ENCODE data around the gene GGT7. TPM values are rescaled to one million over a fixed set of nuclear protein-coding genes. Genes with fewer than 3 reads are reported as not detected.

Gene GGT7
- total RNA-seq, 4 donors from 2014 or later, result 24.1 to 41.1 (median 37.6) TPM

GRCh38 chr20:34829191-34829590 is 43.5 kb downstream of the GGT7 start:
- DNase-seq, result no peak

GRCh38 chr20:34825530-34826362 is 46.9 kb downstream of the GGT7 start, which contains the start of gene NCOA6:
NCOA6 (minus strand) TSS chr20:34825651; CDS start chr20:34782355, 43,296 bp downstream.
- peak; percentile 84 to 85 for DNase-seq
- intact Hi-C loops (cut with DNase I), result no loop called here
- Histone ChIP-seq H3K9me3 (no peaks in the 10 kb centered on the region), H3K4me1 (peaks cover 0 to 19% of the 10 kb centered on the region in 2 donors), H3K27me3 (no peaks in the 10 kb centered on the region), H3K27ac (peak within 1 kb of the TSS; percentile 88 to 97 (median 91)), H3K36me3 (no peaks in the 10 kb centered on the region), H3K4me3 (replicated peaks in 1 of 3) (peak within 1 kb of the TSS; percentile 27 to 78 (median 38))
- TF ChIP-seq POLR2A (IDR thresholded peaks at IDR 0.05) (peak in 1 of 2 donors; percentile 68), CTCF (IDR thresholded peaks at IDR 0.05) (no peak)
- WGBS, 2 donors, result 18 to 29% methylated on average over 13 to 19 of the region's 52 CpGs

More at GRCh38 chr20:34829191-34829590, 43.5 kb downstream of the GGT7 start:
- intact Hi-C loops (cut with DNase I), result no loop called here
- no peaks in the 10 kb centered on the region for H3K9me3 ChIP-seq
- H3K36me3 ChIP-seq, result no peaks in the 10 kb centered on the region
- H3K27me3 ChIP-seq, result no peaks in the 10 kb centered on the region
- 73 to 84% methylated on average over 3 of the region's 3 CpGs for WGBS, 2 donors
- H3K27ac ChIP-seq, result no peak overlapping the region
- TF ChIP-seq POLR2A (IDR thresholded peaks at IDR 0.05), result no peak
- TF ChIP-seq CTCF (IDR thresholded peaks at IDR 0.05), result no peak
- H3K4me3 ChIP-seq (replicated peaks in 1 of 3), result no peak overlapping the region
- no peaks in the 10 kb centered on the region for H3K4me1 ChIP-seq

- Histone ChIP-seq H3K4me1 (peaks cover 0 to 19% of the 10 kb centered on the region in 2 donors), H3K27ac (peak overlapping the region; percentile 88 to 97 (median 91)), H3K4me3 (replicated peaks in 1 of 3) (peak overlapping the region; percentile 27 to 78 (median 38)), H3K9me3 (no peaks in the 10 kb centered on the region), H3K27me3 (no peaks in the 10 kb centered on the region), H3K36me3 (no peaks in the 10 kb centered on the region)
- 0 to 3% methylated on average over 12 to 15 of the region's 68 CpGs for WGBS, 2 donors
- TF ChIP-seq CTCF (IDR thresholded peaks at IDR 0.05), result peak in 1 of 6 experiments; percentile 3
- no peak for TF ChIP-seq POLR2A (IDR thresholded peaks at IDR 0.05)
- DNase-seq, result peak; percentile 62 to 63
- intact Hi-C loops (cut with DNase I), result no loop called here
Measured at GRCh38 chr20:34824806-34825529, 47.7 kb downstream of the GGT7 start.

- H3K4me3 ChIP-seq (replicated peaks in 1 of 3), result peak overlapping the region; percentile 27 to 78 (median 38)
- intact Hi-C loops (cut with DNase I), result no loop called here
- no peaks in the 10 kb centered on the region for H3K27me3 ChIP-seq
- TF ChIP-seq POLR2A (IDR thresholded peaks at IDR 0.05) (peak; percentile 35 to 80), CTCF (IDR thresholded peaks at IDR 0.05) (no peak)
- no peaks in the 10 kb centered on the region for H3K9me3 ChIP-seq
- peak; percentile 89 to 91 for DNase-seq
- H3K36me3 ChIP-seq, result no peaks in the 10 kb centered on the region
- 3% methylated on average over 2 of the region's 2 CpGs for WGBS, 2 donors
- H3K27ac ChIP-seq, result peak overlapping the region; percentile 88 to 97 (median 91)
- H3K4me1 ChIP-seq, result peaks cover 0 to 19% of the 10 kb centered on the region in 2 donors
Measured at GRCh38 chr20:34824452-34824805, 48.2 kb downstream of the GGT7 start.
